Measurements from ENCODE around the gene NOP53.

The NOP53 gene

GRCh38 chr19:47745010-47745901 lies at the start of gene NOP53:
Gene NOP53, plus strand, starts transcription at chr19:47745546. Its CDS starts 14 bp downstream, at chr19:47745560.
- H3K36me3 ChIP-seq (ENCODE audit: insufficient read depth, low read length): peaks cover 5% of the 10 kb centered on the region
- no peaks in the 10 kb centered on the region; the same call in 1 of the 2 replicates for H3K4me1 ChIP-seq (ENCODE audit: insufficient read depth, low read length)
- H3K9ac ChIP-seq (ENCODE audit: low read depth, low read length): peak within 1 kb of the TSS; percentile 88
- no peaks in the 10 kb centered on the region for H3K9me3 ChIP-seq (ENCODE audit: control insufficient read depth, insufficient read depth, low read length)

GRCh38 chr19:47696635-47697034 lies 48.7 kb upstream of the NOP53 start:
- peaks cover 19% of the 10 kb centered on the region for H3K36me3 ChIP-seq (ENCODE audit: insufficient read depth, low read length)
- H3K9ac ChIP-seq (ENCODE audit: low read depth, low read length): no peak overlapping the region
- H3K4me1 ChIP-seq (ENCODE audit: insufficient read depth, low read length): no peaks in the 10 kb centered on the region
- no peaks in the 10 kb centered on the region for H3K9me3 ChIP-seq (ENCODE audit: control insufficient read depth, insufficient read depth, low read length)

DNA sequence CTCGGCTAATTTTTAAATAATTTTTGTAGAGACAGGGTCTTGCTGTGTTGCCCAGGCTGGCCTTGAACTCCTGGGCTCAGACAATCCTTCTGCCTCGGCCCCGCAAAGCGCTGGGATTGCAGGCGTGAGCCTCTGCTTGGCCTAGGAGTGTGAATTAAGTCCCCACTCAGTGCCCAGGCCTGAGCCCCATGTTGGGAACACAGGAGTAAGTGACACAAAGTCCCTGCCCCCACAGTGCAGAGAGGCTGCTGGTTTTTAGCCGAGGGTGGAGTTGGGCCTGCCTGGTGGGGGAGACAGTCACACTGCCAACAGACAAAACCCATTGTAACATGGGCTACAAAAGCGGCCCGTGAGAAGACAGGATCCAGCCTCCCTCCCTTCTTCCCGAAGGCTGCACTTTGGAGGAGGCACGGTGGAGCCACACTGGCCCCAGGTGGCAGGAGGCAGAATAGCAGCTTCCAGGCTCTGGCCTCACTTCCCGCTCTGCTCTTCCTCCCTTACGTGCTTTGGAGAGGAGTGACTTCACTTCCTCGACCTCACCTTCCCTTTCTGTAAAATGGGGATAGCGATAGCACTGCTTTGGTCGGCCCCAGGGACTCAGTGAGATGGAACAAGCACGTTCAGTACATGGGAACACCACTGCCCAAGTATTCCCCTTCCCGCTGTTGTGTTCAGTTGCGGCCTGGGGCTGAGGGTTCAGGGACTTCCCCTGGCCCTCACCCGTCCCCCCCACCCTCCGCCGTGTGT lies 47.3 kb upstream of the NOP53 start:
- H3K9ac ChIP-seq (ENCODE audit: low read depth, low read length): no peak overlapping the region
- H3K4me1 ChIP-seq (ENCODE audit: insufficient read depth, low read length): no peaks in the 10 kb centered on the region
- H3K36me3 ChIP-seq (ENCODE audit: insufficient read depth, low read length): peaks cover 14% of the 10 kb centered on the region

DNA sequence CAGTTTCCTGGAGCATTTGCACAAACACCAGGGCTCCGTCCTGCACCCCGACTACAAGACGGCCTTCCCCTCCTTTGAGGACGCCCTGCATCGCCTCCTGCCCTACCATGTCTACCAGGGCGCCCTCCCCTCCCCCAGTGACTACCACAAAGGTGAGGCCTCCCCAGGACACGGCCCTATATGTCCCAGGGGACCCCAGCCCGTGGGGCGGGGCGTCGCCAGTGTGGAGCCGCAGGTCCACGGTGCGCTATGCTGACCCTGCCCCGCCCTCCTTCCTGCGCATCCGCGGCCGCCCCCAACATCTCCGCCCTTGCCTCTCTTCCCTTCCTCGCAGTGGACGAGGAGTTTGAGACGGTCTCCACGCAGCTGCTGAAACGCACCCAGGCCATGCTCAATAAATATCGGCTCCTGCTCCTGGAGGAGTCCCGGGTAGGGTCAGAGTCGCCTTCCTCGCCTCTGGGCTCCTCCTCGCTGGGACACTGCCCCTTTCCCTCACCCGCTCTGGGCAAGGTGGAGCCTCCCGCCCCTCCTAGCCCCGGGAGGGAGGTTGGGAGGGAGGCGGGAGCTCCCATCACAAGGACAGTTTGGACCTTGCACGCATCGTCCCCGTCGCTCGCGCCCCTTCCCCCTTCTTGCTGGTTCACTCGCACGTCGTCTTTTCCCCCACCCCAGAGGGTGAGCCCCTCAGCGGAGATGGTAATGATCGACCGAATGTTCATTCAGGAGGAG lies 46.6 kb upstream of the NOP53 start:
- no peak overlapping the region for H3K9ac ChIP-seq (ENCODE audit: low read depth, low read length)
- no peaks in the 10 kb centered on the region for H3K4me1 ChIP-seq (ENCODE audit: insufficient read depth, low read length)
- H3K9me3 ChIP-seq (ENCODE audit: control insufficient read depth, insufficient read depth, low read length): no peaks in the 10 kb centered on the region
- peaks cover 14% of the 10 kb centered on the region for H3K36me3 ChIP-seq (ENCODE audit: insufficient read depth, low read length)

More for the DNA sequence above, 47.3 kb upstream of the NOP53 start:
- no peaks in the 10 kb centered on the region for H3K9me3 ChIP-seq (ENCODE audit: control insufficient read depth, insufficient read depth, low read length)

- Histone ChIP-seq H3K4me1 (ENCODE audit: insufficient read depth, low read length) (no peaks in the 10 kb centered on the region), H3K9me3 (ENCODE audit: control insufficient read depth, insufficient read depth, low read length) (no peaks in the 10 kb centered on the region), H3K9ac (ENCODE audit: low read depth, low read length) (no peak overlapping the region), H3K36me3 (ENCODE audit: insufficient read depth, low read length) (peaks cover 14% of the 10 kb centered on the region)
Observed at GRCh38 chr19:47699360-47699917, 45.9 kb upstream of the NOP53 start.

GRCh38 chr19:47700934-47701716 lies 44.2 kb upstream of the NOP53 start:
- no peaks in the 10 kb centered on the region for H3K4me1 ChIP-seq (ENCODE audit: insufficient read depth, low read length)
- no peaks in the 10 kb centered on the region for H3K9me3 ChIP-seq (ENCODE audit: control insufficient read depth, insufficient read depth, low read length)
- no peak overlapping the region for H3K9ac ChIP-seq (ENCODE audit: low read depth, low read length)
- H3K36me3 ChIP-seq (ENCODE audit: insufficient read depth, low read length): peaks cover 13% of the 10 kb centered on the region

- Histone ChIP-seq H3K9me3 (ENCODE audit: control insufficient read depth, insufficient read depth, low read length) (no peaks in the 10 kb centered on the region), H3K4me1 (ENCODE audit: insufficient read depth, low read length) (no peaks in the 10 kb centered on the region), H3K9ac (ENCODE audit: low read depth, low read length) (no peak overlapping the region), H3K36me3 (ENCODE audit: insufficient read depth, low read length) (peaks cover 10% of the 10 kb centered on the region)
Observed at GRCh38 chr19:47701717-47702552, 43.4 kb upstream of the NOP53 start.

DNA sequence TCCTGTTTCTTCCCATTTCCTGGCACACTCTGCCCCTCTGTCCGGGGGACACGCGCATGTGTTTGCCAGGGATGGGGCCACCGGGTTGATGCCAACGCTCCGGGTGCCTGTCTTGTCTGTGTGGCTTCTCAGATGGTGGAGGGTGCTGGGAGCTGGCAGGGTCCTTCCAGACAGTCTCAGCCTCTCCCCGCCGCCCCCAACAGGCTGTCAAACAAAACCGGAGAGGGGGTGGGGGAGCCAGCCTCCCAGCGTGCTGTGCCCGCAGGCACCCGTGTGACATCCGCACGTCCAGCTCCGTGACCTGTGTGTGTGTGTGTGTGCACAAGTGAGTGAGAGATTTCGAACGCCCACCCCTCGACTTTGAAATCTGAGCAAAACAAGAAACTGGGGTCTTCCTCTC lies 42.7 kb upstream of the NOP53 start:
- no peaks in the 10 kb centered on the region for H3K9me3 ChIP-seq (ENCODE audit: control insufficient read depth, insufficient read depth, low read length)
- H3K36me3 ChIP-seq (ENCODE audit: insufficient read depth, low read length): peaks cover 10% of the 10 kb centered on the region
- H3K4me1 ChIP-seq (ENCODE audit: insufficient read depth, low read length): no peaks in the 10 kb centered on the region
- no peak overlapping the region for H3K9ac ChIP-seq (ENCODE audit: low read depth, low read length)

DNA sequence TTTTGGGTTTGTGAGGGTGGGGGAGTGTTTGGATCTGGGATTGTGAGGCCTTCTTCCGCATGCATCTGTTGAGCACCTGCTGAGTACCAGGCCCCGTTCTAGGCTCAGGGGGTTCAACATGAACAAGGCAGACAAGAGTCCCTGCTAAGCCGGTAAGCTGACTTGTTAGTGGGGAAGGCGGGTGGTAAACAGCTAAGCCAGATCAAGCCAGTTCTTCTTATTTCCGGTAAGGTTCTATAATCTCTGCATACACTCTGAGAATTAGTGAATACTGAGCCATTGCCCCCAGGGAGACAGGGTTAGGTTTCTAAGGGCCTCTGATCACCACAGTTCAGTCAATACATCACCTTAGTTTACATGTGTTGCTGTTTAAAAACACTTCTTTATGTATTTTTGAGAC lies 42.0 kb upstream of the NOP53 start:
- Histone ChIP-seq H3K9me3 (ENCODE audit: control insufficient read depth, insufficient read depth, low read length) (no peaks in the 10 kb centered on the region), H3K4me1 (ENCODE audit: insufficient read depth, low read length) (no peaks in the 10 kb centered on the region), H3K36me3 (ENCODE audit: insufficient read depth, low read length) (peaks cover 10% of the 10 kb centered on the region), H3K9ac (ENCODE audit: low read depth, low read length) (no peak overlapping the region)

DNA sequence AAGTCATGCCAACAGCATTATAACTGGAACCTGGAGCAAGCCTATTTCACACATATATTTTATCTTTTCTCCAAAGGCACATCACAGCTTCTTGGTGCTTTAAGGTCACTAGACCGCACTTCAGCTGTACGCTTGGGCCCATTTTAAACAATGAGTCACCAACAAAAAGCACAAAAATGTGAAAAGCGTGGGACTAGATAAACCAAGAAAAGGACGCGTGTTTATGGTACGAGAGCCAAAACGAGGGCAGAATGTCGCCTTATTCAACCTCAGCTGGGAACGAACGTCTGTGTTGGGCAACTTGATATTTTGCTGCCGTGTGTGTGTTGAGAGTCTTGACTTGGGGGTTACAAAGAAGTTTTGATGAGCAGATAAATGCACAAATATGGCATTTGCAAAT lies 41.3 kb upstream of the NOP53 start:
- Histone ChIP-seq H3K4me1 (ENCODE audit: insufficient read depth, low read length) (no peaks in the 10 kb centered on the region), H3K9me3 (ENCODE audit: control insufficient read depth, insufficient read depth, low read length) (no peaks in the 10 kb centered on the region), H3K9ac (ENCODE audit: low read depth, low read length) (no peak overlapping the region), H3K36me3 (ENCODE audit: insufficient read depth, low read length) (peaks cover 10% of the 10 kb centered on the region)

- H3K9ac ChIP-seq (ENCODE audit: low read depth, low read length): no peak overlapping the region
- peaks cover 8% of the 10 kb centered on the region for H3K36me3 ChIP-seq (ENCODE audit: insufficient read depth, low read length)
- no peaks in the 10 kb centered on the region for H3K4me1 ChIP-seq (ENCODE audit: insufficient read depth, low read length)
- H3K9me3 ChIP-seq (ENCODE audit: control insufficient read depth, insufficient read depth, low read length): no peaks in the 10 kb centered on the region
Observed at GRCh38 chr19:47704656-47705055, 40.7 kb upstream of the NOP53 start.

DNA sequence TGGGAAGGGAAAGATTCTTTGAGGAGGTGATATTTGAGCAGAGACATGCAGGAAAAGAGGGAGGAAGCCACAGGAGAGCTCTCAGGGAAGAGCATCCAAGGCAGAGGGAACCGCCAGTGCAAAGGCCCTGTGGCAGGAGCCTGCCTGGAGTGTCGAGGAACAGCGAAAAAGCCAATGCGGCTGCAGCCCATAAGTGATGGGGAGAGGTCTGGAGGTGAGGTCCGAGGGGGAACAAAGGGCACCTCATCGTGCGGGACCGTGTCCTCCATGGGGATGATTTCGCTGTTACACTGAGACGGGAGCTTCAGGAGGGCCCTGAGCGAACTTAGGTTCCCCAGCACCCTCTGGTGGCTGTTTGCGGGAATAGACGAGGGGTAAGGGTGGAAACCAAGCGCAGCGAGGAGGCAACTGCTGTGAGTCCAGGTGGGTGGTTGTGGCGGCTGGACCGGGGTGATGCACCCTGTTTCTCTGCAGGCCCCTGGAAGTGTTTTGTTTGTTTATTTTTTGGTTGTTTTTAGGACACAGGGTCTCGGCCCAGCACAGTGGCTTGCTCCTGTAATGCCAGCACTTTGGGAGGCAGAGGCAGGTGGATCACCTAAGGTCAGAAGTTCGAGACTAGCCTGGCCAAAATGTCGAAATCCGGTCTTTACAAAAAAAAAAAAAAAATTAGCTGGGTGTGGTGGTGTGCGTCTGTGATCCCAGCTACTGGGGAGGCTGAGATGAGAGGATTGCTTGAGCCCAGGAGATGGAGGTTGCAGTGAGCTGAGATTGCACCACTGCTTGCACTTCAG lies 38.0 kb upstream of the NOP53 start:
- H3K9ac ChIP-seq (ENCODE audit: low read depth, low read length): peak overlapping the region; percentile 5; the same call in 1 of the 2 replicates
- no peaks in the 10 kb centered on the region for H3K36me3 ChIP-seq (ENCODE audit: insufficient read depth, low read length)
- H3K9me3 ChIP-seq (ENCODE audit: control insufficient read depth, insufficient read depth, low read length): no peaks in the 10 kb centered on the region
- H3K4me1 ChIP-seq (ENCODE audit: insufficient read depth, low read length): no peaks in the 10 kb centered on the region

Measured in ES-I3 (cell line).